HG03558 (cell line): ENCODE results near the gene TRMT2B.
"Not testable (repeated sequence)": the region's sequence is repeated elsewhere in the genome, so short reads cannot be mapped to it uniquely, and the experiment has no call there.

Experiments used
- ATAC-seq: cut with Tn5 transposase; IDR thresholded peaks from one replicate; pipeline ENCODE4 v1.9.1; 2021; ENCODE audit warnings: moderate number of reproducible peaks; ENCODE audit not compliant: unreplicated experiment; ENCODE audit errors: extremely low read depth

Gene TRMT2B

DNA sequence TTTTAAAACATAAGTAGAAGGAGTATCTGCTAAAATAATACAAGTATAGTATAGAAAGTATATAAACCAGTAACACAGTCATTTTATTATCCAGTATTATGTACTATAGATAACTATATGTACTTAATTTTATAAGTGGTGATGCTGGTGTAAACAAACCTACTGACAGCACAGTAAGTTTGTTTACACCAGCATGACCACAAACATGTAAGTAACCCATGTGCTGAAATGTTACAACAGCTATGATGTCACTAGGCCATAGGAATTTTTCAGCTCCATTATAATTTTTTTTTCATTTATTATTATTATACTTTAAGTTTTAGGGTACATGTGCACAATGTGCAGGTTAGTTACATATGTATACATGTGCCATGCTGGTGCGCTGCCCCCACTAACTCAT, 39.9 kb downstream of the TRMT2B start:
- not testable (repeated sequence) for ATAC-seq

GRCh38 chrX:101009090-101009489, 42.8 kb downstream of the TRMT2B start:
- ATAC-seq: no peak

DNA sequence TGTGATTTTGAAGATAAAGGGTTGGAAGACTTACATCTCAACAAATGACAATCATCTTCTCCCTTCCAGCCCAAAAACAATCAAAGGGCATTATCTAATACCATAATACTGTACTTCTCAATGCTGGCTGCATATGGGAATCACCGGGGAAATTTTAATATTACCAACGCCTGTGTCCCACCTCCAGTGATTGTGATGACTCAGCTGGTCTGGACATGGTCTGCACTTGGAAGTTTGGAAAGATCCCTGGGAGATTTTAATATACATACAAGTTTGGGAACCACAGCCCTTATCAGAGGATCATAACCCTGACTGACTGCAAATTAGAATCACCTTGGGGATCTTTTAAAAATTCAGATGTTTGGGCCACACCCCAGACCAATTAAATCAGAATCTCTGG, 52.5 kb downstream of the TRMT2B start:
- no peak for ATAC-seq

DNA sequence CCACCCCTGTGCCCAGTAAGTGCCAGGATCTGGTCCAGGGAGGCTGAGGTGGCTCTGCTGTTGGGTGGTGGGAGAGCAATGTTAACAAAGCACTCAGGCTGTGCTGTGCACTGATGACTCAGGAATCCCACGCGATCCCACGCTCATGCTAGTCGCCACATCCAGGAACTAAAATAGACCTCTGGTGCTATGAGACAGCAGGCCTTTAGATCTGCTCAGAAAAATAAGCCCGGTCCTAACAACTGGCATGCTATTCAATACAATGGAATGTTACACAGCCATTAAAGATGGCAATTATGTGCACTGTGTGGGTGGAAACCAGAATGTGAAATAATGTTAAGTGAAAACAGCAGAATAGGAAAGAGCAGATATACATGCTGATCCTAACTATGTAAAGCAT, 56.4 kb downstream of the TRMT2B start:
- ATAC-seq: no peak

DNA sequence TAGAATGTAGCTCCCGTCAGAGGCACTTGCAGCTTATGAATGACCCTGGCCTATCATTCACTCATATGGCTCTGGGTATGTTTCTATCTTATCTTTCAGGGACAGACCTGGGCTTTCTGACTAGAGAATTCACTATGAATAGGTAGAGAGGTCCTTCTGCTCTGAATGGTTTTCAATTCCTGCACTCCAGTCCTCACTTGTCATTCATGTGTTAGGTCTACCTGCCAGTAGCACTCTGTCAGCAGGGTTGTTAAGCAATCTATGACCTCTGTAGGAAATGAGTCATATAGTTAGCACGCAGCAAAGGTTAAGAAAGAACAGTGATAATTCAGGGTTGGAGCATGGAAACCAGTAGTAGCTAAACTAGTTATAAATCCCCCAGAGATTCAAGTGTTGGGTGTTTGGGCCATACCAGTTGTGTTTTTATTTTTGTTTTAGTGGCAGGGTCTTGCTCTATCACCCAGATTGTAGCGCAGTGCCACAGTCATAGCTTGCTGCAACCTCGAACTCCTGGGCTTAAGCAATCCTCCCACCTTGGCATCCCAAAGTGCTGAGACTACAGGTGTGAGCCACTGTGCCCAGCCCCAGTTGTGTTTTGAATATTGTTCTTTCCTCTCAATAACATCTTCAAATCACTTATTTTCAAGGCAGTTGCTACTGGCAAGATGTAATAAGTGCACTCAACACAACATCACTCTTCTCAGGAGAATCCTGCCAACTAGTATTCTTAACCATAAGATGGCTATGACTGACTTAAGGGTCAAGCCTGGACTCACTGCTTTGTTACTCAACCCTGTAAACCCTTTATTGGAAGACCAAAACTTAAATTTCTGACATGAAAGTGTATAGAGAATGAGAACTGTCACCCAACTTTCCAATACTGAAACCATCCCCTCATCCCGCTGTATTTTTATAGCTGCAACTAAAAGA, 57.3 kb downstream of the TRMT2B start:
- peak; percentile 89 for ATAC-seq

- no peak for ATAC-seq
These were observed 61.8 kb downstream of the TRMT2B start for GRCh38 chrX:100990139-100990538.

DNA sequence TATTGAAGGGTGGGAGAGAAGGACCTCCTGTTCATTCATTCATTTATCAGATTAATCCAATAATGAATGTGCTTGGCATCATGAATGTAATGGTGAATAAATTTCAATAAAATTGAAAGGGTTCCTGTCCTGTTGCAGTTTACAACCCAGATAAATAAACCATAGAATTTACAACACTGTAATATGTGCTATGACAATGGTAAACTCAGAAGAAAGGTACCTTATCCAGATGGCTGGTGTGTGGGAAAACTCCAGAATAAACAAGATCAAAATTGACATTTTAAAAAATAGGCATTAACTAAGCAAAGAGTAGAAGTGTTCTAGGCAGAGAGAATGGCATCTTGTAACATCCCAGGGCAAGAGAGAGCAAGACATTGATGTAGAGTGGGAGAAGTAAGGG, 67.1 kb downstream of the TRMT2B start:
- ATAC-seq: no peak

- ATAC-seq: not testable (repeated sequence)
These were observed 70.4 kb downstream of the TRMT2B start for GRCh38 chrX:100981498-100981845.

DNA sequence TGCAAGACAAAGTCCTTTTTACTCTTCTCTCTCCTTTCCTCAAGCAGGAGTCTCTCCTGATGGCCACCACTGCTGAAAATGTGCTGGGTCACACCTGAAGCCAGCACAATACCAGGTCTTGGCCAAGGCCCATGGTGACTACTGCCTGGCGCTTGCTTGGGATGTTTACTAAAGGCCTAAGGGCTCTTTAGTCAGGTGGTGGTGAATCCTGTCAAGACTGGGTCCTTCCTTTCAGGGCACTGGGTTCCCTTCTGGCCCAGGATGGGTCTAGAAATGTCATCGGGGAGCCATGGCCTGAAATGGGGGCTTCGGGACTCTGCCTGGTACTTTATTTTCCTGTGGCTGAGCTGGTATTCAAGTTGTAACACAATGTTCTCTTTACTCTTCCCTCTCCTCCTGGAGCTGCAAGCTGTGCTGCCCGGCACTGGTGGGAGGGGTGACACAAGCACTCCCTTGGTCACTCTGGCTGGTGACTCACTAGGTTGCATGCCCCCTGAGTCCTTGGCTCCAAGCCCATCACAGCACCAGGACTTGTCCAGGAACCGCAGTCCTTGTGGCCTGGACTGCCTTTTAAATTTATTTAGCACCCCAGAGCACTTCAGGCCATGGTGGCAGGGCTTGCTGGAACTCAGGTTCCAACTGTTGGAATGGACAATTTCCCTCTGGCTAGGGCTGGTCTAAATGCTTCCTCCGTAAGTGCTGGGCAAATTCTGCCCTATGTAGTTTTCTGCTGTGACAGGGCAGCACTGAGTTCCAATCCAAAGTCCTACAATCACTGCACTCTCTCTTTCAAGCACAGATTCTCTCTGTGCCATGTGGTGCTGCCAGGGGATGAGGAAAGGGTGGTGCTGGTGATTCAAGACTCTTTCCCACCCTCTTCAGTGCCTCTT, 71.1 kb downstream of the TRMT2B start:
- ATAC-seq: no peak

DNA sequence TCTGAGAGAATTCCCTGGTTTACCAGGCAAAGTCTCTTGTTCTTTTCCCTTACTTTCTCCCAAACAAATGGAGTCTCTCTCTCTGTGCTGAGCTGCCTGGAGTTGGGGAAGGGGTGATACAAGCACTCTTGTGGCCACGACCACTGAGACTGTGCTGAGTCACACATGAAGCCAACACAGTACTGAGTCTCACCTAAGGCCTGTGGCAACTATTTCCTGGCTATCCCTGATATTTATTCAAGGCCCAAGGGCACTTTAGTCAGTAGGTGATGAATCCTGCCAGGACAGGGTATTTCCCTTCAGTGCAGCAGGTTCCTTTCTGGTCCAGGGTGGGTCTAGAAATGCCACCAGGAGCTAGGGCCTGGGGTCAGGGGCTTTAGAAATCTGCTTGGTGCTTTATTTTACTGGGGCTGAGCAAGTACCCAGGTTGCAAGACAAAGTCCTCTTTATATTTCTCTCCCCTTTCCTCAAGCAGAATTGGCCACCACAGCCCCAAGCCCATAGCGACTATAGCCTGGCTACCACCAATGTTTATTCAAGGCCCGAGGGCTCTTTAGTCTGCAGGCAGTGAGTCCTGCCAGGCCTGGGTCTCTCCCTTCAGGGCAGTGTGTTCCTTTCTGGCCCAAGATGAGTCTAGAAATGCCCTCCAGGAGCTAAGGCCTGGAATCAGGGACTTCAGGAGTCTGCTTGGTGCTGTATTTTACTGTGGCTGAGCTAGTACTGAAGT, 71.9 kb downstream of the TRMT2B start:
- no peak for ATAC-seq

GRCh38 chrX:100976211-100976610, 75.7 kb downstream of the TRMT2B start:
- no peak for ATAC-seq

GRCh38 chrX:100975212-100975611, 76.7 kb downstream of the TRMT2B start:
- ATAC-seq: no peak

- no peak for ATAC-seq
These were observed 78.5 kb downstream of the TRMT2B start for GRCh38 chrX:100973411-100973810.

DNA sequence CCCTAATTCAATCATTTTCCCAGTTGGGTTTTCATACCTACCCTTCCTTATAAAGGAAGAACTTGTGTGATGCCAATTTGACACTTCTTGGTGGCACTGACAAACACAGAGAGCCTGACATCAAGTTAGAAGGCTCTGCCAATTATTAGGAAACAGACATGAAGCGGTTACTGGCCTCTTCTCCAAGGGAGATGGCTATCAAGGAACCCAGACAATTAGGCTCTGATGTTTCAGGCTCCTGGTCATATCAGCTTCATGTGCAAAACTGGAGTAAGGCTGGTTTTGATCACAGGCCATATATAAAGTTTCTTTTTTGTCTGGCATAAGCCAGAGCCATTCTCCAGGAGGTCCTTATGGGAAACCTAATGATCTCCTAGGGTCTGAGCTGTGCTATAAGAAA, 82.0 kb downstream of the TRMT2B start:
- no peak for ATAC-seq

- no peak for ATAC-seq
These were observed 82.5 kb downstream of the TRMT2B start, which contains the start of gene ARL13A for GRCh38 chrX:100969408-100969807. TSS of gene ARL13A (plus strand) at chrX:100969708. CDS start at chrX:100973690, 3,982 bp downstream.

- ATAC-seq: no peak
These were observed 87.5 kb downstream of the TRMT2B start for GRCh38 chrX:100964362-100964761.

DNA sequence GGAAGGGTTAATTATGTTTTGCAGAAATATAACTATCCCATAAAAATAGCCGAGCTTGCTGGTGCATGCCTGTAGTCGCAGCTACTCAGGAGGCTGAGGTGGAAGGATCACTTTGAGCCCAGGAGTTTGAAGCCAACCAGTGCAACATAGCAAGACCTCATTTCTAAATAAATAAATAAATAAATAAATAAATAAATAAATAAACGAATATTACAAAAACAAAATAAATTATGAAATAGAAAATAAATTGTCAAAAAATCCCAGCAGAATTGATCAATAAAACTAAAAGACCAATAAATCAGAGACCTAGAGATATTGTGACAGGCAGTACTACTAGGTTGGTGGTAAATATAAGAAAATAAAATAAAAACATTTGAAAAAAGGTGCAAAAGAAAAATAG, 89.1 kb downstream of the TRMT2B start:
- no peak for ATAC-seq
